ENCODE data around the gene SYT11.

DNA sequence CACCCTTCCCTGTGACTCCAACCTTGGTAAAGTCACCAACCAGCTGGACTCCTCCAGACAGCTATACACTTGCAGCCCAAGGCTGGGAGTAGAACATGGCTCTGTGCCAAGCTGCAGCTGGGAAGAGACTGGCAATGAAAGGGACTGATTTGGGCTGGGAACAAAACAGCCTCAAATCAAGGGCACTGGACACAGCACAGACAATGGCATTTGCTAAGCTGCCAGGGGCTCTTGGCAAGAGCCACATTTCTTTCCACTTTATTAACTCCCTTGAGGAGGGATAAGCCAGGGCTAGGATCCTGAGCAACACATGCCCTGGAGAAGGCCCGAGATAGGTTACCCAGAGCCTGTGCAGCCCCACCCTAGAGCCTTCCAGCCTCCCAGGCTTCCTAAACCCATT, 12.0 kb downstream of the SYT11 start:
- no peak for TF ChIP-seq ARNTL (CRISPR knock-in tag; IDR thresholded peaks at IDR 0.05; ENCODE audit: borderline replicate concordance, low read depth)
- no peak for TF ChIP-seq RARB (CRISPR knock-in tag; IDR thresholded peaks at IDR 0.05)
- TF ChIP-seq, protein P1, sequence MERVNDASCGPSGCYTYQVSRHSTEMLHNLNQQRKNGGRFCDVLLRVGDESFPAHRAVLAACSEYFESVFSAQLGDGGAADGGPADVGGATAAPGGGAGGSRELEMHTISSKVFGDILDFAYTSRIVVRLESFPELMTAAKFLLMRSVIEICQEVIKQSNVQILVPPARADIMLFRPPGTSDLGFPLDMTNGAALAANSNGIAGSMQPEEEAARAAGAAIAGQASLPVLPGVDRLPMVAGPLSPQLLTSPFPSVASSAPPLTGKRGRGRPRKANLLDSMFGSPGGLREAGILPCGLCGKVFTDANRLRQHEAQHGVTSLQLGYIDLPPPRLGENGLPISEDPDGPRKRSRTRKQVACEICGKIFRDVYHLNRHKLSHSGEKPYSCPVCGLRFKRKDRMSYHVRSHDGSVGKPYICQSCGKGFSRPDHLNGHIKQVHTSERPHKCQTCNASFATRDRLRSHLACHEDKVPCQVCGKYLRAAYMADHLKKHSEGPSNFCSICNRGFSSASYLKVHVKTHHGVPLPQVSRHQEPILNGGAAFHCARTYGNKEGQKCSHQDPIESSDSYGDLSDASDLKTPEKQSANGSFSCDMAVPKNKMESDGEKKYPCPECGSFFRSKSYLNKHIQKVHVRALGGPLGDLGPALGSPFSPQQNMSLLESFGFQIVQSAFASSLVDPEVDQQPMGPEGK (CRISPR knock-in tag; IDR thresholded peaks at IDR 0.05; ENCODE audit: borderline replicate concordance) = no peak
- no peak for TF ChIP-seq ZFP3 (CRISPR knock-in tag; IDR thresholded peaks at IDR 0.05)
- TF ChIP-seq CREB5 (CRISPR knock-in tag; IDR thresholded peaks at IDR 0.05; ENCODE audit: low read depth) = no peak
- TF ChIP-seq ZC3H10 (CRISPR knock-in tag; IDR thresholded peaks at IDR 0.05) = no peak
- no peak for TF ChIP-seq PPARA (CRISPR knock-in tag; IDR thresholded peaks at IDR 0.05; ENCODE audit: borderline replicate concordance)
- no peak for TF ChIP-seq ZFP30 (CRISPR knock-in tag; IDR thresholded peaks at IDR 0.05)
- TF ChIP-seq, protein P2, sequence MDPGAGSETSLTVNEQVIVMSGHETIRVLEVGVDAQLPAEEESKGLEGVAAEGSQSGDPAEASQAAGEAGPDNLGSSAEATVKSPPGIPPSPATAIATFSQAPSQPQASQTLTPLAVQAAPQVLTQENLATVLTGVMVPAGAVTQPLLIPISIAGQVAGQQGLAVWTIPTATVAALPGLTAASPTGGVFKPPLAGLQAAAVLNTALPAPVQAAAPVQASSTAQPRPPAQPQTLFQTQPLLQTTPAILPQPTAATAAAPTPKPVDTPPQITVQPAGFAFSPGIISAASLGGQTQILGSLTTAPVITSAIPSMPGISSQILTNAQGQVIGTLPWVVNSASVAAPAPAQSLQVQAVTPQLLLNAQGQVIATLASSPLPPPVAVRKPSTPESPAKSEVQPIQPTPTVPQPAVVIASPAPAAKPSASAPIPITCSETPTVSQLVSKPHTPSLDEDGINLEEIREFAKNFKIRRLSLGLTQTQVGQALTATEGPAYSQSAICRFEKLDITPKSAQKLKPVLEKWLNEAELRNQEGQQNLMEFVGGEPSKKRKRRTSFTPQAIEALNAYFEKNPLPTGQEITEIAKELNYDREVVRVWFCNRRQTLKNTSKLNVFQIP (CRISPR knock-in tag; IDR thresholded peaks at IDR 0.05; ENCODE audit: borderline replicate concordance, low read depth) = no peak
- TF ChIP-seq ZNF565 (CRISPR knock-in tag; conservative IDR thresholded peaks at IDR 0.05; ENCODE audit: low read depth) = no peak
